MCF 10A (cell line): Measurements from ENCODE around the gene RNF14. TPM values are rescaled to one million over a fixed set of nuclear protein-coding genes. Genes with fewer than 3 reads are reported as not detected.

ENCODE experiments used
- BruUV-seq: library from RNA; stranded (reverse); fragments of 400-500 nt; replicated peaks from 2 replicates; lab custom pipeline; 2021; lab: Mats Ljungman, UMichigan
- CTCF ChIA-PET: fragments of 300-600 bp; sonication (Branson Sonifier 250); formaldehyde crosslinking; extraction: SDS; loops from one replicate; lab custom pipeline; 2021; ENCODE audit warnings: antibody characterized with exemption, inconsistent platforms; lab: Yijun Ruan, JAX
- POLR2A ChIA-PET: fragments of 300-600, 350-650 bp; sonication (Branson Sonifier 250); formaldehyde crosslinking; extraction: SDS; loops from one replicate; lab custom pipeline; 2020; ENCODE audit warnings: antibody characterized with exemption, inconsistent platforms; lab: Yijun Ruan, JAX
- DNase-seq: peaks from one replicate; pipeline ENCODE4 v3.0.0-alpha.2; 2018; ENCODE audit not compliant: unreplicated experiment
- H3K27ac Mint-ChIP-seq: one replicate; pipeline ENCODE4 v1.8.0; 2022; ENCODE audit warnings: mild to moderate bottlenecking, low read depth, mixed read lengths; ENCODE audit not compliant: unreplicated experiment
- H3K27me3 Mint-ChIP-seq: one replicate; pipeline ENCODE4 v1.8.0; 2022; ENCODE audit warnings: mixed read lengths; ENCODE audit not compliant: insufficient read depth, unreplicated experiment
- H3K36me3 Mint-ChIP-seq: one replicate; pipeline ENCODE4 v1.8.0; 2022; ENCODE audit warnings: mild to moderate bottlenecking, moderate library complexity, mixed read lengths; ENCODE audit not compliant: insufficient read depth, unreplicated experiment
- H3K4me1 Mint-ChIP-seq: one replicate; pipeline ENCODE4 v1.8.0; 2022; ENCODE audit warnings: mixed read lengths; ENCODE audit not compliant: insufficient read depth, unreplicated experiment
- H3K4me3 Mint-ChIP-seq: one replicate; pipeline ENCODE4 v1.8.0; 2022; ENCODE audit warnings: mild to moderate bottlenecking, moderate library complexity, mixed read lengths; ENCODE audit not compliant: unreplicated experiment
- H3K9me3 Mint-ChIP-seq: one replicate; pipeline ENCODE4 v1.8.0; 2022; ENCODE audit warnings: mixed read lengths; ENCODE audit not compliant: unreplicated experiment
- CTCF ChIP-seq: fragments of 200-600 bp; IDR thresholded peaks from one replicate; pipeline ENCODE4 v1.8.0; 2022; ENCODE audit warnings: antibody characterized with exemption, mild to moderate bottlenecking; ENCODE audit not compliant: unreplicated experiment
- intact Hi-C: fragments of 100-400 bp; cut with micrococcal nuclease; formaldehyde crosslinking; loops from 2 replicates; pipeline ENCODE4 v1.14.1; 2022
- total RNA-seq: library from RNA; stranded (reverse); gene quantifications from 2 replicates; pipeline ENCODE4 v1.2.3, GENCODE V29; 2022

Gene RNF14
- total RNA-seq, 1 experiment from 2014 or later, result 81.3 TPM

GRCh38 chr5:141961466-141961865 lies 7.4 kb upstream of the RNF14 start:
- no peak for TF ChIP-seq CTCF
- Mint-ChIP-seq H3K4me1 (peaks cover 19% of the 10 kb centered on the region), H3K4me3 (no peak overlapping the region), H3K9me3 (no peaks in the 10 kb centered on the region), H3K27me3 (no peaks in the 10 kb centered on the region), H3K36me3 (no peaks in the 10 kb centered on the region), H3K27ac (peak overlapping the region; percentile 68)
- ChIA-PET POLR2A (interaction anchor here (0.6 to 3.2 kb wide), 22 partner anchors 9 to 388 kb away, joined by 3 to 48 read pairs (median 6); partner anchors contain the start of genes DELE1, PCDH1 and RNF14), CTCF (interaction anchor here (0.6 to 19.4 kb wide), 81 partner anchors 9 to 698 kb away, joined by 3 to 519 read pairs (median 5); partner anchors contain the start of genes ARAP3, DELE1, FCHSD1 and HDAC3)
- DNase-seq, result no peak
- intact Hi-C loops, result loop anchor here (10.0 kb wide), 1 partner anchor 147 kb away; no protein-coding TSS in a partner anchor
- BruUV-seq, result no TSS peak

GRCh38 chr5:141963701-141964100 lies 5.2 kb upstream of the RNF14 start:
- intact Hi-C loops, result loop anchor here (10.0 kb wide), 1 partner anchor 149 kb away; no protein-coding TSS in a partner anchor
- no TSS peak for BruUV-seq

GRCh38 chr5:141965071-141965470 lies 3.8 kb upstream of the RNF14 start:
- CTCF ChIA-PET, result interaction anchor here (0.6 to 19.4 kb wide), 3 partner anchors 80 to 272 kb away, joined by 4 to 519 read pairs (median 395); partner anchors contain the start of gene PCDH1
- Mint-ChIP-seq H3K9me3 (no peaks in the 10 kb centered on the region), H3K4me3 (no peak overlapping the region), H3K36me3 (peaks cover 6% of the 10 kb centered on the region), H3K4me1 (peaks cover 22% of the 10 kb centered on the region), H3K27ac (no peak overlapping the region), H3K27me3 (no peaks in the 10 kb centered on the region)
- TF ChIP-seq CTCF, result no peak
- no peak for DNase-seq
- BruUV-seq, result no TSS peak
- POLR2A ChIA-PET, result interaction anchor here (2.0 kb wide), 1 partner anchor 41 kb away, joined by 11 read pairs; the partner anchor contains the start of gene DELE1
- intact Hi-C loops, result loop anchor here (10.0 kb wide), 1 partner anchor 150 kb away; no protein-coding TSS in a partner anchor

More at GRCh38 chr5:141963701-141964100, 5.2 kb upstream of the RNF14 start:
- Mint-ChIP-seq H3K27me3 (no peaks in the 10 kb centered on the region), H3K27ac (no peak overlapping the region), H3K9me3 (no peaks in the 10 kb centered on the region), H3K36me3 (peaks cover 1% of the 10 kb centered on the region), H3K4me3 (no peak overlapping the region), H3K4me1 (peaks cover 18% of the 10 kb centered on the region)
- ChIA-PET POLR2A (interaction anchor here (0.6 to 2.0 kb wide), 3 partner anchors 40 to 272 kb away, joined by 3 to 11 read pairs (median 3); partner anchors contain the start of gene DELE1), CTCF (interaction anchor here (0.5 to 19.4 kb wide), 13 partner anchors 11 to 299 kb away, joined by 3 to 519 read pairs (median 4); partner anchors contain the start of gene PCDH1)
- no peak for TF ChIP-seq CTCF
- no peak for DNase-seq

GRCh38 chr5:141966275-141966962 lies 2.5 kb upstream of the RNF14 start:
- H3K4me1 Mint-ChIP-seq, result peaks cover 20% of the 10 kb centered on the region
- CTCF ChIA-PET, result interaction anchor here (0.5 to 19.4 kb wide), 4 partner anchors 76 to 273 kb away, joined by 4 to 519 read pairs (median 213); partner anchors contain the start of gene PCDH1
- intact Hi-C loops, result loop anchor here (10.0 kb wide), 1 partner anchor 152 kb away; no protein-coding TSS in a partner anchor
- peaks cover 15% of the 10 kb centered on the region for H3K36me3 Mint-ChIP-seq
- BruUV-seq, result no TSS peak
- no peak overlapping the region for H3K27ac Mint-ChIP-seq
- H3K27me3 Mint-ChIP-seq, result no peaks in the 10 kb centered on the region
- no peaks in the 10 kb centered on the region for H3K9me3 Mint-ChIP-seq
- POLR2A ChIA-PET, result interaction anchor here (0.7 kb wide), 3 partner anchors 19 to 870 kb away, joined by 3 to 4 read pairs (median 3); no protein-coding TSS in a partner anchor
- no peak for TF ChIP-seq CTCF
- no peak for DNase-seq
- no peak overlapping the region for H3K4me3 Mint-ChIP-seq
